ENCODE data around the gene FGGY.

The FGGY gene

DNA sequence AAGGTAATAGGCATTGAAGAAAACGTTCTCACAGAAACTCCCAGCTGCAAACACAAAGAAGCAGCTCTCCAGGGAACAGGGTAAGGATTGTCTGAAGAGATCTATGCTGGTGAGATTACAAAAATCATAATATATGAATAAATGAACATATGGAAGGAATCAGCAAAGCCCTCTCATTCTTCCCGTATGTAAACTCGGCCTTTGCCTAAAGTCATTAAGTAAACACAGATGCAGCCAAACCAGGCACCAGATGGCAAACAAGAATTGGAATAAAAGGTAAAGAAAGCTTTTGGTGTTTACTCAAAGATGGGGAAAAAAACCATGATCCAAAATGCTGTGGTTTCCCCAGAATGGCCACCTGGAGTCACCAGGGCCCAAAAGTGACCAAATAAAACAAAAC, 441.3 kb downstream of the FGGY start:
- H3K36me3 ChIP-seq (ENCODE audit: control insufficient read depth in 2 of 2, insufficient read depth in 2 of 2, low read length in 2 of 2) = no peaks in the 10 kb centered on the region
- H3K4me3 ChIP-seq (ENCODE audit: low read length in 2 of 2) = no peak overlapping the region
- H3K4me1 ChIP-seq (ENCODE audit: control insufficient read depth, insufficient read depth, low read length) = peaks cover 7% of the 10 kb centered on the region
- no peaks in the 10 kb centered on the region for H3K9me3 ChIP-seq (ENCODE audit: control insufficient read depth in 2 of 2, low read length in 2 of 2)
- H3K27ac ChIP-seq (ENCODE audit: low read length) = no peak overlapping the region
- no peaks in the 10 kb centered on the region for H3K27me3 ChIP-seq (ENCODE audit: control insufficient read depth in 1 of 2, insufficient read depth in 2 of 2, low read length in 2 of 2)
- no peak overlapping the region for H3K9ac ChIP-seq (ENCODE audit: low read length in 2 of 2)

DNA sequence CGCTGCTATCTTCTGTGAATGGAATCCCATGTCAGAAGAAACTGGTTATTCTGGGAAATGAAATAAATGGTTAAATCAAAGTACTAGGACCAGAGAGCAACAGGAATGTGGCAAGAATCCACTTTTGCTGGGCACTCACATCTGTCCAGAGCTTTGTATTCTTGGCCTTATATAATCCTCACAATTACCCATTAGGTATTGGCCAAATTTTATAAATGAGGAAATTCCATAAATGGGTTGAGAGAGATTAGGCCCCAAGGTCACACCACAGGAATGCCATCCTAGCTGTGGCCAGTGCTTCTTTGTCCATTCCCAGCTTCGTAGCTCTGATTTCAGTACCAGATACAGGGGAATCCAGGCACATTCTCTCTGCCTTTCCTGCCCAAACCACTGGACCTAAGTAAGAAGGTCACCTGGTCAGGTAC, 441.7 kb downstream of the FGGY start:
- no peaks in the 10 kb centered on the region for H3K27me3 ChIP-seq (ENCODE audit: control insufficient read depth in 1 of 2, insufficient read depth in 2 of 2, low read length in 2 of 2)
- H3K27ac ChIP-seq (ENCODE audit: low read length) = no peak overlapping the region

DNA sequence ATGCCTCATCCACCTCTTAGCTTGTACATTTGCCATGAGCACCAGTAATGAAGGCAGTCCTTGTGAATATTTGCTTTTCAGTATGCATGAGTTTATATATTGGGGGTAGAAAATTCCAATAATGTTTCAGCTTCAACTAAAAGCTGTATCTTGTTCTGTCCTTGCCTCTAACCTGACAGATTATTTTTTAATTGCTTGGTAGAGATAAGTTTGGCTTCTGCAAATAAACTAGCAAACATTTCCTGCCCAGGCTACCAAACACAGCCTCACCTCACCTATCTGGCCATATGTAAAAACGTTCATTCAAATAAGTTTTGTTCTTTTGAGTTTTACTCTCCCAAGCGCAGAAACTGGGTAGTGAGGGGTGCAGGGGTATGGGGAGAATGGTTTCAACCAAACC, 442.2 kb downstream of the FGGY start:
- no peaks in the 10 kb centered on the region for H3K4me1 ChIP-seq (ENCODE audit: control insufficient read depth, insufficient read depth, low read length)
- H3K9ac ChIP-seq (ENCODE audit: low read length in 2 of 2) = no peak overlapping the region
- H3K27ac ChIP-seq (ENCODE audit: low read length) = no peak overlapping the region

More for the DNA sequence above, 441.7 kb downstream of the FGGY start:
- Histone ChIP-seq H3K9me3 (ENCODE audit: control insufficient read depth in 2 of 2, low read length in 2 of 2) (no peaks in the 10 kb centered on the region), H3K9ac (ENCODE audit: low read length in 2 of 2) (no peak overlapping the region), H3K4me3 (ENCODE audit: low read length in 2 of 2) (no peak overlapping the region), H3K36me3 (ENCODE audit: control insufficient read depth in 2 of 2, insufficient read depth in 2 of 2, low read length in 2 of 2) (no peaks in the 10 kb centered on the region), H3K4me1 (ENCODE audit: control insufficient read depth, insufficient read depth, low read length) (peaks cover 3% of the 10 kb centered on the region)

DNA sequence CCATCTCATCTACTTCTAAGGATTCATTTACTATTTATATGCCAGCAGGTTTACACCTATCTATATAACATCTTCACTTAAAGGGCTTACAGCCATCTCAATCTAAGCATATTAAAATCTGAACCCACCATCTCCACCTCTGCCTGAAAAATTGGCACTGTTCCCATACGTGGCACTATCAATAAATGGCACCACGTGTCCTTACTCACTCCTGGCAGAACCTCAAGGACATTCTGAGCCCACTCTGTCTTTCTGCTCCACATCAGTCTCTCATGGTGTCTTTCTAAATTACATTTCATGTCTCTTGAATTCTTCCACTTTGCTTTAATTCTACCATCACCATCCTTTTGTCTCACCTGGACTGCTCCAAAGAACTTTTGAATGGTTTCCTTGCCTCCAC, 445.6 kb downstream of the FGGY start:
- H3K9ac ChIP-seq (ENCODE audit: low read length in 2 of 2) = no peak overlapping the region
- H3K36me3 ChIP-seq (ENCODE audit: control insufficient read depth in 2 of 2, insufficient read depth in 2 of 2, low read length in 2 of 2) = no peaks in the 10 kb centered on the region
- no peak overlapping the region for H3K4me3 ChIP-seq (ENCODE audit: low read length in 2 of 2)
- H3K9me3 ChIP-seq (ENCODE audit: control insufficient read depth in 2 of 2, low read length in 2 of 2) = no peaks in the 10 kb centered on the region
- no peaks in the 10 kb centered on the region for H3K27me3 ChIP-seq (ENCODE audit: control insufficient read depth in 1 of 2, insufficient read depth in 2 of 2, low read length in 2 of 2)
- no peak overlapping the region for H3K27ac ChIP-seq (ENCODE audit: low read length)
- H3K4me1 ChIP-seq (ENCODE audit: control insufficient read depth, insufficient read depth, low read length) = no peaks in the 10 kb centered on the region

More for the DNA sequence above, 442.2 kb downstream of the FGGY start:
- H3K9me3 ChIP-seq (ENCODE audit: control insufficient read depth in 2 of 2, low read length in 2 of 2) = no peaks in the 10 kb centered on the region
- H3K27me3 ChIP-seq (ENCODE audit: control insufficient read depth in 1 of 2, insufficient read depth in 2 of 2, low read length in 2 of 2) = no peaks in the 10 kb centered on the region
- no peak overlapping the region for H3K4me3 ChIP-seq (ENCODE audit: low read length in 2 of 2)
- H3K36me3 ChIP-seq (ENCODE audit: control insufficient read depth in 2 of 2, insufficient read depth in 2 of 2, low read length in 2 of 2) = no peaks in the 10 kb centered on the region

DNA sequence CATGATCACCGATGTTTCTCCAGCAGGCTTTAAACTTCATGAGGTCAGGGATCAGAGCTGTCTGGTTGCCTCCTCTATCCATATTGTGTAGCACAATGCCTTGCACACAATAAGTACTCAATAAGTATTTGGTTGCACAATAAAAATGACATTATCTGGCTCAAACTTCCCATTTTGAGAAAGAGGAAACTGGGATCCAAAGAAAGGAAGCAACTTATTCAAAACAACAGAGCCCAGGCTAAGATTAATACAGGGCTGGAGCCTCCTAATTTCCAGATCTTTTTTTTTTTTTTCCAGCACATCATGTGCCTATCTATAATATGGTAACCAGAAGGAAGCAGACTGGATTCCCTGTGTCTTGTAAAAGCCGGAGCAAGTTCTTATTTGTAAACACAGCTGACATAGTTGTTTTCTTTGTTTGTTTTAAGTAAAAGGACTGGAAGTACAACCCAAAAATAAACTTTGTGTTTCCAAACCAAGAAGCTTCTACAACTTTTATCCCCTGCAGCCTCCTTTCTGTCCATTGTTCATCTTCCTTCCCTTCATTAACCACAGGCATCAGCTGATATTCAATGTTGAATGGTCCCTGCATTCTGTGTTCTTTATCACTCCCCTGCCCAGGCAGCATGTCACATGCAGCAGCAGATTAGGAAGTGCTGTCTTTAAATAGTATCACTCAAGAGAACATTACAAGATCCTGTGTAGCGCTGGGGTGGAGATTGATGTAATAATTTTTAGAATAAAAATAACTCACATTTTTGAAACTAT, 446.6 kb downstream of the FGGY start:
- no peak overlapping the region for H3K27ac ChIP-seq (ENCODE audit: low read length)
- H3K9me3 ChIP-seq (ENCODE audit: control insufficient read depth in 2 of 2, low read length in 2 of 2) = no peaks in the 10 kb centered on the region
- H3K9ac ChIP-seq (ENCODE audit: low read length in 2 of 2) = no peak overlapping the region
- H3K27me3 ChIP-seq (ENCODE audit: control insufficient read depth in 1 of 2, insufficient read depth in 2 of 2, low read length in 2 of 2) = no peaks in the 10 kb centered on the region
- no peaks in the 10 kb centered on the region for H3K36me3 ChIP-seq (ENCODE audit: control insufficient read depth in 2 of 2, insufficient read depth in 2 of 2, low read length in 2 of 2)
- no peaks in the 10 kb centered on the region for H3K4me1 ChIP-seq (ENCODE audit: control insufficient read depth, insufficient read depth, low read length)
- H3K4me3 ChIP-seq (ENCODE audit: low read length in 2 of 2) = no peak overlapping the region

DNA sequence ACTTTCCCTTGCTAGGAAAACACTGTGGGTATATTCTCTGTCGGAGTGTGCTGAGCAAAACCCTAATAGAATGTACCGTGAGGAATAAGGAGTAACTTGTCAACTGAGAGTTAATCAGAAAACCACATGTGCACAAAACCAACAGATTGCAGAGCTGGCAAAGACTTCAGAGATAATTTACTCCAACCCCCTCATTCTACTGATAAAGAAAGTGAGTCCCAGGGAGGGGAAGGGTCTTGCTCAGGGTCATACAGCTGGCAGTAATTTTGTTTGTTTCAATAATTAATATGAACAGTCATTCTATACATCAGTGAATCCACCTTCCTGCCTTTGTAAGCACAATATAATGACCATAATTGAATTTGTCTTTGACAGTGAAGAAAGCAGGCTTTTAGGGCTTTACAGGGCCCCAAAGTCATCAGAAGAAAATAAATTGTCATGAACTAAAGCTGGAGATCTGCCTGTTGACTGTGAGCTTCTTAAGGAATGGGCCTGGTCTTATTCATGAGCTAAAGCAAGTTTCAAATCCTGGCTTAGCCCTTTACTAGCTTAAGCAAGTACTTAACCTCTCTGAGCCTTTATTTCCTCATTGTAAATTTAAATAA, 450.6 kb downstream of the FGGY start:
- H3K9me3 ChIP-seq (ENCODE audit: control insufficient read depth in 2 of 2, low read length in 2 of 2) = no peaks in the 10 kb centered on the region
- no peaks in the 10 kb centered on the region for H3K4me1 ChIP-seq (ENCODE audit: control insufficient read depth, insufficient read depth, low read length)
- H3K27me3 ChIP-seq (ENCODE audit: control insufficient read depth in 1 of 2, insufficient read depth in 2 of 2, low read length in 2 of 2) = no peaks in the 10 kb centered on the region
- no peaks in the 10 kb centered on the region for H3K36me3 ChIP-seq (ENCODE audit: control insufficient read depth in 2 of 2, insufficient read depth in 2 of 2, low read length in 2 of 2)
- H3K27ac ChIP-seq (ENCODE audit: low read length) = no peak overlapping the region
- no peak overlapping the region for H3K9ac ChIP-seq (ENCODE audit: low read length in 2 of 2)
- no peak overlapping the region for H3K4me3 ChIP-seq (ENCODE audit: low read length in 2 of 2)

DNA sequence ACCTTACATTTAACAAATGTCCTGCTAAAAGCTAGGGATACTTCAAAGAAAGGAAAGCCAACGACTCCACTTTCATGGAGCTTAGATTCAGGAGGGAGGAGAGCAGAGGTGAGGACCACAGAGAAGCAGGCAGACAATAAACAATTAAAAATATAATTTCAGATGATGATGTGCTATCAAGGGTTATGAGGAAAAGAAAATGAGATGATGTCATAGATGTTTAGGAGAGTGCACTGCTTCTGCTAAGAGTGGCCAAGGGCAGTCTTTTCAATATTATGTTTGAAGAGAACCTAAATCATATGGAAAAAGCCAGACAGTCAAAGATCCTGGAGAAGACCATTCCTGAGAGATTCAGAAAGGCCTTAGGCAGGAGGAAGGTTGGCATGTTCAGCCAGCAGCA, 451.2 kb downstream of the FGGY start:
- no peaks in the 10 kb centered on the region for H3K9me3 ChIP-seq (ENCODE audit: control insufficient read depth in 2 of 2, low read length in 2 of 2)
- H3K36me3 ChIP-seq (ENCODE audit: control insufficient read depth in 2 of 2, insufficient read depth in 2 of 2, low read length in 2 of 2) = no peaks in the 10 kb centered on the region
- H3K27me3 ChIP-seq (ENCODE audit: control insufficient read depth in 1 of 2, insufficient read depth in 2 of 2, low read length in 2 of 2) = no peaks in the 10 kb centered on the region
- H3K9ac ChIP-seq (ENCODE audit: low read length in 2 of 2) = no peak overlapping the region
- no peak overlapping the region for H3K27ac ChIP-seq (ENCODE audit: low read length)
- H3K4me3 ChIP-seq (ENCODE audit: low read length in 2 of 2) = no peak overlapping the region
- no peaks in the 10 kb centered on the region for H3K4me1 ChIP-seq (ENCODE audit: control insufficient read depth, insufficient read depth, low read length)

DNA sequence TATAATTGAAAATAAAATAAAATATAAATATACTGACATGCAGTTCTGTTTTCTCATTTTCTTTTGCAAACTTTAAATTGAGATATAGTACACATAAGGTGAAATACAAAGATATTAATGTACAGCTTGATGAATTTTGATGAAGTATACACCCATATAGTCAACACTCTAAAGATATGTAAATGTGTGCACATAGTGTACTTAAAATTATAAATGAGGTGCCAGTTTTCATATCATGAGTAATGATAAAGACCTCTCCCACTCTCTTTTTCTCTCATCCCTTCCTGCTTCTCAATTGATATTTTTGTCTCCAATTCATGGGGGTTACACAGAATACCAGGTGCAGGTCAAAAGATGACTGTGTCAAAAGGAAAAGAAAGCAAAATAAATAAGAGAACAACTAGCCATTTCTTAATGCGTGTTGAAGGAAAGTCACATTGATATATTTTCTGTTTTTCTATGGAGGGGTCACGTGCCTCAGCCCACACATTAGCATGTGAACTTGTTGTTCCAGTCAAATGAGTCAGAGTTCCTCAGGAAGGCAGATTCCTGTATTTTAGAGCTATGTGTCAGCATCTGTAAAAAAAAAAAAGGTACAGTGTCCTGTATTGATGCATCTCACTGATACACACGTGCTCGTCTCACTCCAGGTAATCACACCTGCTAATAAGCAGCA, 453.6 kb downstream of the FGGY start:
- Histone ChIP-seq H3K9me3 (ENCODE audit: control insufficient read depth in 2 of 2, low read length in 2 of 2) (no peaks in the 10 kb centered on the region), H3K27ac (ENCODE audit: low read length) (no peak overlapping the region), H3K36me3 (ENCODE audit: control insufficient read depth in 2 of 2, insufficient read depth in 2 of 2, low read length in 2 of 2) (no peaks in the 10 kb centered on the region), H3K4me3 (ENCODE audit: low read length in 2 of 2) (no peak overlapping the region), H3K9ac (ENCODE audit: low read length in 2 of 2) (no peak overlapping the region), H3K4me1 (ENCODE audit: control insufficient read depth, insufficient read depth, low read length) (no peaks in the 10 kb centered on the region), H3K27me3 (ENCODE audit: control insufficient read depth in 1 of 2, insufficient read depth in 2 of 2, low read length in 2 of 2) (no peaks in the 10 kb centered on the region)

DNA sequence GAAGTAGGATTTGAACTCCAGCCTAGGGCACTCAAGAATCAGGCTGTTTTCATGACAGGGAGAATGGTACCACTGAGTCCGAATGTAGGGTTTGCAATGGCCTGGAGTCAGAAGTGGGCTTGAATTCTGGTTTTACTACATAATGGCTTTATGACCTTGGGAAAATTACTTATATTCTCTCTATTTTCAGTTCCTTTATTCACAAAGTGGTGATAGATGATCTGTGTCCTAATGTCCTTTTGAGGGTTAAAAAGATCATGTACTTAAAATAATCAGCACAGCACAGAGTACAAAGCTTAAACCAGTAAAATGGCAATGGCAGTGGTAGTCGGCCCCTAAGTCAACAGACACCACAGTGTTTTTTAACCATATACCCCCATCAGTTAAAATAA, 454.1 kb downstream of the FGGY start:
- Histone ChIP-seq H3K9ac (ENCODE audit: low read length in 2 of 2) (no peak overlapping the region), H3K9me3 (ENCODE audit: control insufficient read depth in 2 of 2, low read length in 2 of 2) (no peaks in the 10 kb centered on the region), H3K4me1 (ENCODE audit: control insufficient read depth, insufficient read depth, low read length) (no peaks in the 10 kb centered on the region), H3K27ac (ENCODE audit: low read length) (no peak overlapping the region), H3K27me3 (ENCODE audit: control insufficient read depth in 1 of 2, insufficient read depth in 2 of 2, low read length in 2 of 2) (no peaks in the 10 kb centered on the region), H3K4me3 (ENCODE audit: low read length in 2 of 2) (no peak overlapping the region), H3K36me3 (ENCODE audit: control insufficient read depth in 2 of 2, insufficient read depth in 2 of 2, low read length in 2 of 2) (no peaks in the 10 kb centered on the region)

DNA sequence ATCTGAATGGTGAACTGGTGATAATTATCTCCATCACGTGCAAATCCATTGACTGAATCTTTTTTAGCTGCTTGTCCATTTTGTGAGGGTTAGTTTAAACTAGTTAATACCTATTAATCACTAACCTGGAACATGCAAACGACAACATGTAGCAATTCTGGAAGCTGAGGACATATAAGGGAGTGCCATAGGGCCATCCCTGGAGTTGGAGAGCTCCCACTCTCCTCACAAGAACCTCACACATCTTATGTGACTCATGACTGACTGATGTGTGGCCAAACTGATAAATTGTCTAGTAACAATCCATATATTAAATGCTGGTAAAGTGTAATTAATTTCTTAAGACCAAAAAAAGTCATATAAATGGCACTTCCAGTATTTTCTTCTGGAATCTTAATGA, 454.9 kb downstream of the FGGY start:
- no peaks in the 10 kb centered on the region for H3K36me3 ChIP-seq (ENCODE audit: control insufficient read depth in 2 of 2, insufficient read depth in 2 of 2, low read length in 2 of 2)
- H3K9me3 ChIP-seq (ENCODE audit: control insufficient read depth in 2 of 2, low read length in 2 of 2) = no peaks in the 10 kb centered on the region
- no peaks in the 10 kb centered on the region for H3K4me1 ChIP-seq (ENCODE audit: control insufficient read depth, insufficient read depth, low read length)
- H3K27me3 ChIP-seq (ENCODE audit: control insufficient read depth in 1 of 2, insufficient read depth in 2 of 2, low read length in 2 of 2) = no peaks in the 10 kb centered on the region
- no peak overlapping the region for H3K4me3 ChIP-seq (ENCODE audit: low read length in 2 of 2)
- H3K9ac ChIP-seq (ENCODE audit: low read length in 2 of 2) = no peak overlapping the region
- no peak overlapping the region for H3K27ac ChIP-seq (ENCODE audit: low read length)
